ACC112 (cell line): ENCODE measurements around the gene MARCKS.

Experiments
- H2AFZ ChIP-seq: fragments of 200-600 bp; sonication (generic); one replicate; pipeline ENCODE4 v1.6.0; 2017; ENCODE audit warnings: antibody characterized with exemption, low read length; ENCODE audit not compliant: unreplicated experiment
- H3K27ac ChIP-seq: fragments of 200-600 bp; sonication (generic); 2 replicates; pipeline ENCODE4 v1.5.1; 2014; ENCODE audit warnings: low read depth, mild to moderate bottlenecking, antibody characterized with exemption, low read length, moderate library complexity
- H3K27me3 ChIP-seq: fragments of 200-600 bp; sonication (generic); 2 replicates; pipeline ENCODE4 v1.6.1; 2014; ENCODE audit warnings: mild to moderate bottlenecking, antibody characterized with exemption, low read length, moderate library complexity, mixed read lengths; ENCODE audit not compliant: insufficient read depth
- H3K36me3 ChIP-seq: fragments of 200-600 bp; sonication (generic); 2 replicates; pipeline ENCODE4 v1.6.1; 2016; ENCODE audit warnings: mild to moderate bottlenecking, antibody characterized with exemption, low read length, moderate library complexity, mixed read lengths; ENCODE audit not compliant: insufficient read depth
- H3K4me1 ChIP-seq: fragments of 200-600 bp; sonication (generic); one replicate; pipeline ENCODE4 v1.6.1; 2016; ENCODE audit warnings: low read length, mixed read lengths; ENCODE audit not compliant: insufficient read depth, unreplicated experiment, control insufficient read depth
- H3K4me3 ChIP-seq: fragments of 200-600 bp; sonication (generic); 2 replicates; pipeline ENCODE4 v1.5.1; 2014; ENCODE audit warnings: mild to moderate bottlenecking, low read depth, low read length
- H3K79me2 ChIP-seq: fragments of 200-600 bp; sonication (generic); one replicate; pipeline ENCODE4 v1.6.0; 2016; ENCODE audit warnings: low read length; ENCODE audit not compliant: control insufficient read depth, unreplicated experiment, insufficient read depth

Gene MARCKS

DNA sequence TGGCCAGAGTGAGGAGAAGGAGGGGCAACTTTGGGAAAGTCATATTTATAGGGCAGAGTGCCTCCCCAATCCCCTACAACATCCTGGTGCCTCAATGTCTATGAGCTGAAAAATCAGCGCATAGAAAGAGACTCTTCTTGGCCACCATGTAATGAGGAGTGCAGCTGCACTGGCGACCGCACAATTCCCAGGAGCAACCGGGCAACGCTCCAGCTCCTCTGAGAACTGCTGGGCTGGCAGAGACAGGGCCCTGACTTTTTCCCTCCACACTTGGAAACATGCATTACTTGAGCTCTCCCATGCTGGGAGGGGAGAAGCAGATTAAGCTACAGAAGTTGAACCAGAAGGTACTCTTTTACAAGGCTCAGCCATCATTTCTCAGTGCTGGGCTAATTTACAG is 31.4 kb upstream of the MARCKS start:
- H3K36me3 ChIP-seq, result no peaks in the 10 kb centered on the region
- H3K27me3 ChIP-seq, result no peaks in the 10 kb centered on the region
- no peak overlapping the region for H3K4me3 ChIP-seq
- H3K4me1 ChIP-seq, result no peaks in the 10 kb centered on the region
- H3K27ac ChIP-seq, result no peak overlapping the region
- no peak overlapping the region for H2AFZ ChIP-seq
- H3K79me2 ChIP-seq, result no peaks in the 10 kb centered on the region

DNA sequence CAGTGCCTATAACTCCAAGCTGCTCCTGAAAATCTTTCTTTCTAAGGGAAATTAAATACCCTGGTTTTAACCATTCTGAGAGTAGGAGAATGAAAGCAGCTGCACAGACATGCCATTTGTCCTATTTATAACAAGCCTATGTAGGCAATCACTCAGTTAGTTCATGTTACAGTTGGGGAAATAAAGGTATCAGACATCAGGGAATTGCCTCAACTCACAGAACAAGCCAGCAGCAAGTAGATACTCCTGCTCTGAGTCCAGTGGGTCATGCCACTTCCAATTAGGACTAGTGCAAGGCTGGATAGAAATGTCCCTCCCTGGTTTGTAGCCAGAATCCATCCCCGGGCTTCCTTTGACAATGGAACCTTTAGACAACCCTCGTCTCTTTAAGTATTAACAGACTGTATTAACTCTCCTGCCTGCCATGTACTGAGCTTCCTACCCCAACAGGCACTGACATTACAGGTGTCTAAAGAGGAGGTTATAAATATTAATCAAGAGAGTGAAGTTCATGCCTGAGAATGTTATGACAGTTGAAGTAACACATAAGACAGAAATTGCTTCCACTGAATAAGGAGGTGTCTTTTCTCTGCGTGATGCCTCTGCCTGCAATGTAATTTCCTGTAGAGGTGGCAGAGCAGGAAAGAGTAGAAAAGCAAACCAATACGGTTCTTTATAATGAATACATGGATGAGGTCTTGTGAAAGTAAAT is 28.0 kb upstream of the MARCKS start:
- no peaks in the 10 kb centered on the region for H3K27me3 ChIP-seq
- no peak overlapping the region for H3K27ac ChIP-seq
- H3K79me2 ChIP-seq, result no peaks in the 10 kb centered on the region
- no peak overlapping the region for H3K4me3 ChIP-seq
- H3K36me3 ChIP-seq, result no peaks in the 10 kb centered on the region
- H3K4me1 ChIP-seq, result peaks cover 10% of the 10 kb centered on the region
- H2AFZ ChIP-seq, result no peak overlapping the region

DNA sequence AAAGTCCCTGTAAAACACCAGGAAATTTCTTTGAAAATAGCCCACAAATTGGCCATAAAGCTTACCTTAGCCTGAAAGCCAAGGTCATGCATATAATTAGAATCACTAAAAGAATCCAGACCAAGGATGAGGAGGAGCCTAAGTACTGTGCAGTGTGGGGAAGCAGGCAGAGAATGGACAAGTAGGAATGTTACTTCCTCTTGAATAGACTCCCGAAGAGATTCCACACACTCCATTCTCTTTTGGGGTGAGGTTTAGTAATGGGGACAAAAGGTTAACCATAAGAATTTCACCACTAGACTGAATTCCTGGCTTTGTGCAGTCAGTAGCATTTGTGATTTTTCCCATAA is 27.5 kb upstream of the MARCKS start:
- Histone ChIP-seq H3K4me1 (peaks cover 10% of the 10 kb centered on the region), H2AFZ (no peak overlapping the region), H3K79me2 (no peaks in the 10 kb centered on the region), H3K27me3 (no peaks in the 10 kb centered on the region), H3K4me3 (no peak overlapping the region), H3K36me3 (no peaks in the 10 kb centered on the region), H3K27ac (no peak overlapping the region)

DNA sequence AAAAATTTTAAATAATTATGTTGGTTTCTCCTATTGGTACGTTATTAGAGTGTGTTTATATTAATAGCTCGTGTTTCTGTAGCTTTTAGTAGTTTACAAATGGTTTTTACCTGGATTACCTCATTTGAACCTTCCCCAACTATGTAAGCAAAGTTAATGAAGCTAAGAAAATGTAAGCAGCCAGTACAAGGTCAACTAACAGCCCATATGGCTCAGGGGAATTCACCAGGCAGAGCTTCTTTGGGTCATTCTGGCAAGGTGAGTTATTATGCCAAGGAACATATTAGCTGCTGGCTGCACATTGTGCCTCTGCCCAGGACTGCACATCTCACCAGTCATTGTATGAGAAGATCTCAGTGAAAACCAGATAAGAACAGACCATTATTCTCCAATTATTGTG is 27.0 kb upstream of the MARCKS start:
- Histone ChIP-seq H3K4me1 (peaks cover 10% of the 10 kb centered on the region), H3K27ac (no peak overlapping the region), H3K27me3 (no peaks in the 10 kb centered on the region), H3K36me3 (no peaks in the 10 kb centered on the region), H2AFZ (no peak overlapping the region), H3K79me2 (no peaks in the 10 kb centered on the region), H3K4me3 (no peak overlapping the region)

DNA sequence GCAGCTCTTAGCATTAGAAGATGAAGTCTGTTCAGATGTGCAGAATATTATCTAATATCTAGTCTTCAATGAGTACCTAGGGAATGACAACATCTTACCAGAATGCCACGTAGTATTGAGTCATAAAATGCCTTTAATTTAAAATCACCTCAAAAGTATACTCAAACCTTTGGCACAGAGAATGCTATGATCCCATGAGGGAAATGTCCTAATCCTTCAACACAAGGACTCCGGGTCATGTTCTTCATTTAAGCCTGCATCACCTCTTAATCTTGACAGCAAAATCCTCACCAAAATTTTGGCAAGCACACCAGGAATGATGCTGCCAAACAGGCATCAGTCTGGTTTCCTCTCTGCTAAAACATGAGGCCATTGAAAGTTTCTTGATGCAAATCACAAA is 23.6 kb upstream of the MARCKS start:
- H3K4me1 ChIP-seq, result peaks cover 10% of the 10 kb centered on the region
- no peaks in the 10 kb centered on the region for H3K36me3 ChIP-seq
- H2AFZ ChIP-seq, result no peak overlapping the region
- H3K4me3 ChIP-seq, result no peak overlapping the region
- H3K27ac ChIP-seq, result no peak overlapping the region
- H3K27me3 ChIP-seq, result no peaks in the 10 kb centered on the region
- no peaks in the 10 kb centered on the region for H3K79me2 ChIP-seq

DNA sequence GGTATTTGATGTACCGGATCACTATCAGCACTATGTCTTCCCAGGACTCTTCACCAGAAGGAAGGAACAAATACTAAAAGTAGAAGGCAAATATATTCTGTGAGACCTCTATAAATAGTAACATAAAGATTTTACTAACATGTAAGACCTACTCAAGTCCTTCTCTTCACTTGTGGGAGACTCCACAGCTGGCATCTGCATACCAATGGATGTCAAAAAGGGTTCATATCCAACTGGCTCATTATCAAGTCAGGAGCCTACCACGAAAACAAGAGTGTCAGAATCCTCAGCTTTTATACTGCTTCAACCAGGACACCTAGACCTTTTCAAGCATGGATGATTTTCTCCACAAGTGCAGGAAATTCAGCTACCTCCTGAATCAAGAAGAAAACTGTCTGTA is 20.0 kb upstream of the MARCKS start:
- no peak overlapping the region for H2AFZ ChIP-seq
- H3K4me1 ChIP-seq, result peaks cover 10% of the 10 kb centered on the region
- H3K27me3 ChIP-seq, result no peaks in the 10 kb centered on the region
- no peak overlapping the region for H3K4me3 ChIP-seq
- H3K36me3 ChIP-seq, result no peaks in the 10 kb centered on the region
- no peak overlapping the region for H3K27ac ChIP-seq
- H3K79me2 ChIP-seq, result no peaks in the 10 kb centered on the region

GRCh38 chr6:113842165-113842564 is 15.0 kb upstream of the MARCKS start:
- Histone ChIP-seq H3K27me3 (no peaks in the 10 kb centered on the region), H3K27ac (no peak overlapping the region), H3K4me1 (no peaks in the 10 kb centered on the region), H3K79me2 (no peaks in the 10 kb centered on the region), H3K4me3 (no peak overlapping the region), H3K36me3 (no peaks in the 10 kb centered on the region), H2AFZ (no peak overlapping the region)

- Histone ChIP-seq H3K27ac (no peak overlapping the region), H2AFZ (no peak overlapping the region), H3K36me3 (no peaks in the 10 kb centered on the region), H3K27me3 (no peaks in the 10 kb centered on the region), H3K4me3 (no peak overlapping the region), H3K4me1 (no peaks in the 10 kb centered on the region), H3K79me2 (no peaks in the 10 kb centered on the region)
These were observed 13.6 kb upstream of the MARCKS start for GRCh38 chr6:113843500-113844073.

GRCh38 chr6:113846577-113846976 is 10.6 kb upstream of the MARCKS start:
- H3K27ac ChIP-seq, result no peak overlapping the region
- no peaks in the 10 kb centered on the region for H3K27me3 ChIP-seq
- H3K79me2 ChIP-seq, result no peaks in the 10 kb centered on the region
- no peaks in the 10 kb centered on the region for H3K36me3 ChIP-seq
- H3K4me1 ChIP-seq, result no peaks in the 10 kb centered on the region
- H3K4me3 ChIP-seq, result no peak overlapping the region
- no peak overlapping the region for H2AFZ ChIP-seq

GRCh38 chr6:113847447-113847846 is 9.7 kb upstream of the MARCKS start:
- no peak overlapping the region for H3K4me3 ChIP-seq
- no peak overlapping the region for H3K27ac ChIP-seq
- no peaks in the 10 kb centered on the region for H3K36me3 ChIP-seq
- H3K4me1 ChIP-seq, result no peaks in the 10 kb centered on the region
- H3K27me3 ChIP-seq, result no peaks in the 10 kb centered on the region
- no peaks in the 10 kb centered on the region for H3K79me2 ChIP-seq
- H2AFZ ChIP-seq, result no peak overlapping the region

DNA sequence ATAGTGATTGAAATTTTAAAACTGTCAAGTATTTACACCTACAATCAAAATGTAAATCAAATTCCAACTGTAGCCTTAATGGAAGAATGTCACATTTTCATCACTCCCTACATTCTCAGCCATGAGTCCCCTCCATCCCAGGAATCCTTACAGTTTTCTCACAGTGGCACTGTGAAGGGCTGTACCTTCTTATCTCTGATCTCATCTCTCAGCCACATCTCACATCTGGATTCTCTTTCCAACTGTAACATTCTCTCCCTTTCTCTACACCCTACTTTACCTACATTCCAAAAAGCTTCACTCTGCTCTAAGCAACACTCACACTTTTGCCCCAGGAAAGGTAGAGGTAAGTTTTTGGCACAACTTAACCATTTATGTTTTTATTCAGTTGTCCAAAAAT is 8.9 kb upstream of the MARCKS start:
- Histone ChIP-seq H3K79me2 (no peaks in the 10 kb centered on the region), H3K36me3 (no peaks in the 10 kb centered on the region), H3K27ac (no peak overlapping the region), H3K4me1 (no peaks in the 10 kb centered on the region), H3K4me3 (no peak overlapping the region), H2AFZ (no peak overlapping the region), H3K27me3 (no peaks in the 10 kb centered on the region)
